ENCODE data around the gene RIN3. TPM values are rescaled to one million over a fixed set of nuclear protein-coding genes. Genes with fewer than 3 reads are reported as not detected.
A peak's percentile ranks its signal among the peaks of the same experiment; 100 is the strongest.

Gene RIN3
- total and polyA plus RNA-seq, 7 donors = 6.0 to 31.8 (median 15.3) TPM

- Histone ChIP-seq H3K4me3 (peak overlapping the region; percentile 23 to 43 (median 40)), H3K36me3 (peaks cover 6 to 22% (median 14%) of the 10 kb centered on the region in 4 donors), H3K4me1 (peaks cover 0 to 78% (median 64%) of the 10 kb centered on the region in 4 donors), H3K27ac (peak overlapping the region; percentile 62 to 99 (median 97)), H3K9me3 (no peaks in the 10 kb centered on the region), H3K27me3 (no peaks in the 10 kb centered on the region)
- no peak for DNase-seq
- 65 to 87% methylated on average over 11 of the region's 11 CpGs for WGBS, 2 donors
- intact Hi-C loops (cut with DNase I) = no loop called here
- TF ChIP-seq EP300 (IDR thresholded peaks at IDR 0.05) = no peak
- no peak for TF ChIP-seq POLR2A (IDR thresholded peaks at IDR 0.05)
- TF ChIP-seq POLR2AphosphoS5 (IDR thresholded peaks at IDR 0.05) = peak in 1 of 4 donors; percentile 11
Measured at GRCh38 chr14:92653162-92653651, 139.6 kb downstream of the RIN3 start.

- H3K27ac ChIP-seq = peak overlapping the region; percentile 8 to 99 (median 97)
- no peaks in the 10 kb centered on the region for H3K27me3 ChIP-seq
- H3K36me3 ChIP-seq = peaks cover 10 to 33% (median 16%) of the 10 kb centered on the region in 4 donors
- no peak for DNase-seq
- 70 to 89% methylated on average over 18 of the region's 18 CpGs for WGBS, 2 donors
- intact Hi-C loops (cut with DNase I) = no loop called here
- H3K4me1 ChIP-seq = peaks cover 0 to 78% (median 63%) of the 10 kb centered on the region in 4 donors
- H3K4me3 ChIP-seq = peak overlapping the region in 3 of 4 donors; percentile 38 to 43 (median 42)
- no peak for TF ChIP-seq POLR2AphosphoS5 (IDR thresholded peaks at IDR 0.05)
- no peak for TF ChIP-seq EP300 (IDR thresholded peaks at IDR 0.05)
- TF ChIP-seq POLR2A (IDR thresholded peaks at IDR 0.05) = no peak
- TF ChIP-seq, protein P1, sequence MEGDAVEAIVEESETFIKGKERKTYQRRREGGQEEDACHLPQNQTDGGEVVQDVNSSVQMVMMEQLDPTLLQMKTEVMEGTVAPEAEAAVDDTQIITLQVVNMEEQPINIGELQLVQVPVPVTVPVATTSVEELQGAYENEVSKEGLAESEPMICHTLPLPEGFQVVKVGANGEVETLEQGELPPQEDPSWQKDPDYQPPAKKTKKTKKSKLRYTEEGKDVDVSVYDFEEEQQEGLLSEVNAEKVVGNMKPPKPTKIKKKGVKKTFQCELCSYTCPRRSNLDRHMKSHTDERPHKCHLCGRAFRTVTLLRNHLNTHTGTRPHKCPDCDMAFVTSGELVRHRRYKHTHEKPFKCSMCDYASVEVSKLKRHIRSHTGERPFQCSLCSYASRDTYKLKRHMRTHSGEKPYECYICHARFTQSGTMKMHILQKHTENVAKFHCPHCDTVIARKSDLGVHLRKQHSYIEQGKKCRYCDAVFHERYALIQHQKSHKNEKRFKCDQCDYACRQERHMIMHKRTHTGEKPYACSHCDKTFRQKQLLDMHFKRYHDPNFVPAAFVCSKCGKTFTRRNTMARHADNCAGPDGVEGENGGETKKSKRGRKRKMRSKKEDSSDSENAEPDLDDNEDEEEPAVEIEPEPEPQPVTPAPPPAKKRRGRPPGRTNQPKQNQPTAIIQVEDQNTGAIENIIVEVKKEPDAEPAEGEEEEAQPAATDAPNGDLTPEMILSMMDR (IDR thresholded peaks at IDR 0.05) = no peak
- no peaks in the 10 kb centered on the region for H3K9me3 ChIP-seq
Measured at GRCh38 chr14:92654239-92654901, 140.8 kb downstream of the RIN3 start.

DNA sequence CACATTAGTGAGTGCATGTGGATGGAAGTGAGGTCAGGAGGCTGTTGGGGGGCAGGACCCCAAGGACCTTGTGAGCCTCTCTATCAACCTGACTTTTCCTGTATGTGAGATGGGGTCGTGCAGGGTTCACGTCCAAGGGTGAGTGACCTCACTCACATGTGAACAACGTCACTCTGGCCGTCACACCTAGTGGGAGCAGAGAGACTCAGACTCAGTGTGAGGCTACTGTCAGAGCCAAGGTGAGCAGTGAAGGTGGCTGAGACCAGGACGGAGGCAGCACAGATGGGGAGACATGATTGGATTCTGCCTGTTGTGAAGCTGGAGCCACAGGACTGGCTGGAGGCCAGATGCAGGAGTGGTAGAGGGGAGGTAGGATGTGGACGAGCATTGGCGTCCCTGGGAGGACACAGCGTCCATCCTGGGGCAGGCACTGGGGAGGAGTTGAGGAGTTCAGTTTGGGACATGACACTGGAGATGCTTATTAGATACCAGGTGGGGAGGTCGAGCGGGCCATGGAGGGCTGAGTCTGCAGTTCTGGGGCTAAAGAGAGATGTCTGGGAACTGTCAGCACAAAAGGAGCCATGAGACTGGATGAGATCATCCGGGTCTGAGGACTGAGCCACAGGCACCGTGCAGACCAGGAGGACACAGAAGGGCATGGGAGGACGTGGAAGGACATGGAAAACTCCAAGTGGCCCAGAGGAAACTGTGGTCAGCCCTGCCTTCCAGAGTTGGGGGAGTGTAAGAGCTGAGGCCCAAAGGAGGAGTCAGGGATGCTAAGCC lies 142.0 kb downstream of the RIN3 start:
- Histone ChIP-seq H3K9me3 (no peaks in the 10 kb centered on the region), H3K27me3 (no peaks in the 10 kb centered on the region), H3K4me3 (peak overlapping the region in 3 of 4 donors; percentile 38 to 43 (median 42)), H3K4me1 (peaks cover 0 to 73% (median 55%) of the 10 kb centered on the region in 4 donors), H3K36me3 (peaks cover 10 to 46% (median 19%) of the 10 kb centered on the region in 4 donors), H3K27ac (peak overlapping the region; percentile 23 to 99 (median 97))
- WGBS, 2 donors = 74 to 91% methylated on average over 13 of the region's 13 CpGs
- DNase-seq = no peak
- TF ChIP-seq, protein P1 (IDR thresholded peaks at IDR 0.05) = no peak
- TF ChIP-seq EP300 (IDR thresholded peaks at IDR 0.05) (peak in 2 of 4 donors; percentile 46 to 54), POLR2AphosphoS5 (IDR thresholded peaks at IDR 0.05) (peak in 3 of 4 donors; percentile 35 to 72 (median 45))
- intact Hi-C loops (cut with DNase I) = no loop called here

DNA sequence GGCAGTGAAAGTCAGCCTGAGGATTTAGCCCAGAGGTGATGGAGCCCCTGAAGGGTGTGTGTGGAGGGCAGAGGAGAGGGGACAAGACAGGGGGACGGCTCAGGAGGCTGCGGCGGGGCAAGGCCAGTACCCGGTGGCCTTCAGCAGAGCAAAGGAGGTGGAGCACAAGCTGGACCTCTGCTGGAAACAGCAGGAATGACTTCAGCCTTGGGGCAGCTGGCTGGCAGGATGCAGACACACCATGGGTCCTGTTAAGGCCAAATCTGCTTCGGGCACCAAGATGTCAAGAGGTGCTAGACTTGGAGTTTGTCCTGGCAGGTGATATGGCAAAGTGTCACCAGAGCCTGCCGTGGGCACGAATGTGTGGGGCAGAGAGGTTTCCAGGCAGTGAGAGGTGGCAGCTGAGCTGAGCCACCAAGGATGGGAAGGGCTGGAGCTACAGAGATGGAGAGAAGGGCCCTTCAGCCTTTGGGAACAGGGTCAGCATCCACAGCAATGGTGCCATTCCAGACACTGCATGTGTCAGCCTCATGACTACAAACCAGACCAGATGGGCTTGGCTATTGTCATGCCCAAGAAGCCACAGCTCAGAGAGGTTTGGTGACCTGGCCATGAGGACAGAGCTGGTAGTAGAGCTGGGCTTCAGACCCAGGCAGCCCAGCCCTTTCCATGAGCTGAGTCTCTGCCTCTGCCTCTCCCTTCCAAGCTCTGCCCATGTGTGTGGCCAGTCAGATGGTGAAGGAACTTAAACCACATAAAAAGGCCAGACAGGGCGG lies 142.9 kb downstream of the RIN3 start:
- Histone ChIP-seq H3K4me1 (peaks cover 0 to 66% (median 51%) of the 10 kb centered on the region in 4 donors), H3K9me3 (no peaks in the 10 kb centered on the region), H3K4me3 (peak overlapping the region in 3 of 4 donors; percentile 38 to 43 (median 42)), H3K36me3 (peaks cover 10 to 55% (median 26%) of the 10 kb centered on the region in 4 donors), H3K27ac (peak overlapping the region; percentile 10 to 99 (median 97)), H3K27me3 (no peaks in the 10 kb centered on the region)
- intact Hi-C loops (cut with DNase I) = no loop called here
- no peak for DNase-seq
- WGBS, 2 donors = 87 to 96% methylated on average over 8 of the region's 8 CpGs
- TF ChIP-seq POLR2A (IDR thresholded peaks at IDR 0.05) (no peak), EP300 (IDR thresholded peaks at IDR 0.05) (no peak), POLR2AphosphoS5 (IDR thresholded peaks at IDR 0.05) (no peak)
- TF ChIP-seq, protein P1 (IDR thresholded peaks at IDR 0.05) = no peak
